Loucy (cell line): ENCODE data around the gene SULT2B1.

Source experiments
- H2AFZ ChIP-seq: fragments of 200-600 bp; sonication (generic); 2 replicates; pipeline ENCODE4 v1.6.0; 2016; ENCODE audit warnings: antibody characterized with exemption, mild to moderate bottlenecking, low read length, moderate library complexity
- H3F3A ChIP-seq: fragments of 200-600 bp; 2 replicates; pipeline ENCODE4 v1.6.0; 2016; ENCODE audit warnings: antibody characterized with exemption, low read depth, mild to moderate bottlenecking
- H3K27me3 ChIP-seq: fragments of 200-600 bp; sonication (generic); 2 replicates; pipeline ENCODE4 v1.6.1; 2014; ENCODE audit warnings: low read length, mild to moderate bottlenecking; ENCODE audit not compliant: insufficient read depth, poor library complexity, severe bottlenecking
- H3K36me3 ChIP-seq: fragments of 200-600 bp; sonication (generic); 2 replicates; pipeline ENCODE4 v1.6.1; 2016; ENCODE audit warnings: low read length; ENCODE audit not compliant: insufficient read depth
- H3K4me1 ChIP-seq: fragments of 200-600 bp; sonication (generic); 2 replicates; pipeline ENCODE4 v1.5.1; 2014; ENCODE audit warnings: low read length, mild to moderate bottlenecking; ENCODE audit not compliant: insufficient read depth, poor library complexity, severe bottlenecking
- H3K4me2 ChIP-seq: fragments of 200-600 bp; sonication (generic); 2 replicates; pipeline ENCODE4 v1.6.0; 2014; ENCODE audit warnings: antibody characterized with exemption, low read length, low read depth, mild to moderate bottlenecking; ENCODE audit not compliant: poor library complexity, severe bottlenecking
- H3K4me3 ChIP-seq: fragments of 200-600 bp; sonication (generic); 2 replicates; pipeline ENCODE4 v1.5.1; 2014; ENCODE audit warnings: low read length, mild to moderate bottlenecking, mixed read lengths; ENCODE audit not compliant: poor library complexity, severe bottlenecking
- H3K79me2 ChIP-seq: fragments of 200-600 bp; sonication (generic); 2 replicates; pipeline ENCODE4 v1.6.1; 2014; ENCODE audit warnings: low read length; ENCODE audit not compliant: insufficient read depth
- H3K9ac ChIP-seq: fragments of 200-600 bp; sonication (generic); 2 replicates; pipeline ENCODE4 v1.6.0; 2014; ENCODE audit warnings: mild to moderate bottlenecking, low read depth, low read length, moderate library complexity; ENCODE audit not compliant: poor library complexity, severe bottlenecking
- H3K9me2 ChIP-seq: fragments of 200-600 bp; sonication (generic); replicated peaks from 2 replicates; pipeline ENCODE4 v1.6.1; 2016; ENCODE audit warnings: low read depth, low read length, mixed read lengths
- H3K9me3 ChIP-seq: fragments of 200-600 bp; sonication (generic); 2 replicates; pipeline ENCODE4 v1.6.1; 2014; ENCODE audit warnings: mild to moderate bottlenecking, antibody characterized with exemption, low read length, low read depth; ENCODE audit not compliant: insufficient read depth
- H4K20me1 ChIP-seq: fragments of 200-600 bp; sonication (generic); 2 replicates; pipeline ENCODE4 v1.6.0; 2014; ENCODE audit warnings: antibody characterized with exemption, low read length, mild to moderate bottlenecking; ENCODE audit not compliant: insufficient read depth, poor library complexity, severe bottlenecking
- CTCF ChIP-seq: fragments of 200-600 bp; sonication (generic); conservative IDR thresholded peaks from 2 replicates; pipeline ENCODE4 v1.5.1; 2014; ENCODE audit warnings: mild to moderate bottlenecking, antibody characterized with exemption, low read length
- EZH2phosphoT487 ChIP-seq: fragments of 200-600 bp; IDR thresholded peaks from 2 replicates; pipeline ENCODE4 v1.6.1; 2018; ENCODE audit warnings: antibody characterized with exemption, mild to moderate bottlenecking, moderate library complexity, borderline replicate concordance

SULT2B1 gene

GRCh38 chr19:48541813-48542212, 10.2 kb upstream of the SULT2B1 start:
- no peak overlapping the region for H3K9ac ChIP-seq
- H3F3A ChIP-seq = no peaks in the 10 kb centered on the region
- no peak for TF ChIP-seq CTCF
- TF ChIP-seq EZH2phosphoT487 = no peak

GRCh38 chr19:48543121-48543710, 8.8 kb upstream of the SULT2B1 start:
- no peak overlapping the region for H3K4me3 ChIP-seq
- H3K79me2 ChIP-seq = no peaks in the 10 kb centered on the region
- no peak overlapping the region for H3K9ac ChIP-seq
- no peaks in the 10 kb centered on the region for H3K9me2 ChIP-seq
- peak overlapping the region; percentile 45; the same call in 1 of the 2 replicates for H2AFZ ChIP-seq
- no peaks in the 10 kb centered on the region for H3K36me3 ChIP-seq
- no peaks in the 10 kb centered on the region for H4K20me1 ChIP-seq
- no peaks in the 10 kb centered on the region for H3F3A ChIP-seq
- no peaks in the 10 kb centered on the region for H3K4me1 ChIP-seq
- H3K4me2 ChIP-seq = no peak overlapping the region
- no peaks in the 10 kb centered on the region for H3K9me3 ChIP-seq
- TF ChIP-seq CTCF (no peak), EZH2phosphoT487 (no peak)
- no peaks in the 10 kb centered on the region for H3K27me3 ChIP-seq

More at GRCh38 chr19:48541813-48542212, 10.2 kb upstream of the SULT2B1 start:
- Histone ChIP-seq H3K36me3 (no peaks in the 10 kb centered on the region), H3K4me3 (no peak overlapping the region), H3K27me3 (no peaks in the 10 kb centered on the region), H3K9me3 (no peaks in the 10 kb centered on the region), H3K9me2 (no peaks in the 10 kb centered on the region), H3K4me1 (no peaks in the 10 kb centered on the region), H2AFZ (no peak overlapping the region), H3K79me2 (no peaks in the 10 kb centered on the region), H3K4me2 (no peak overlapping the region), H4K20me1 (no peaks in the 10 kb centered on the region)

GRCh38 chr19:48544856-48545750, 6.9 kb upstream of the SULT2B1 start:
- Histone ChIP-seq H3K9me3 (no peaks in the 10 kb centered on the region), H4K20me1 (no peaks in the 10 kb centered on the region), H3K79me2 (no peaks in the 10 kb centered on the region), H3K36me3 (no peaks in the 10 kb centered on the region), H2AFZ (no peak overlapping the region), H3K27me3 (no peaks in the 10 kb centered on the region), H3F3A (no peaks in the 10 kb centered on the region), H3K4me3 (no peak overlapping the region), H3K9ac (no peak overlapping the region), H3K9me2 (no peaks in the 10 kb centered on the region), H3K4me1 (no peaks in the 10 kb centered on the region), H3K4me2 (no peak overlapping the region)
- no peak for TF ChIP-seq CTCF
- TF ChIP-seq EZH2phosphoT487 = no peak
